ENCODE measurements around the gene TMEM38A.
"Not testable (repeated sequence)": the region's sequence is repeated elsewhere in the genome, so short reads cannot be mapped to it uniquely, and the experiment has no call there.

TMEM38A gene

DNA sequence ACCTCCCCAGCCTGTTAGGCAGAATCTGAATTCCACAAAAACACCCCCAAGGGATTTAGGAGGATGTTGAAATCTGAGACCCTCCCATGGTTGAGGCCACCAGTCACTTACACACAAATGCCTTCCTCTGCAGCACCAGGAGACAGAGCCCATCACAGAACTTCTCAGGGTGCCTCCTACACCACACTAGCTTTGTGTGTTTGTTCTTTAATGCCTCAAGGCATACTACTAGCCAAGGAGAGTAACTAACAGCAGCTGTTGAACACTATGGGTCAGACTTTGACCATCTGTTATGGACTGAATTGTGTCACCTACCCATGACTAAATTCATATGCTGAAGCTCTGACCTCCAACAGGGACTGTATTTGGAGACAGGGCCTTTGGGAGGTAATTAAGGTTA lies 23.4 kb upstream of the TMEM38A start:
- DNase-seq (ENCODE audit: low read depth, low spot score), result no peak

DNA sequence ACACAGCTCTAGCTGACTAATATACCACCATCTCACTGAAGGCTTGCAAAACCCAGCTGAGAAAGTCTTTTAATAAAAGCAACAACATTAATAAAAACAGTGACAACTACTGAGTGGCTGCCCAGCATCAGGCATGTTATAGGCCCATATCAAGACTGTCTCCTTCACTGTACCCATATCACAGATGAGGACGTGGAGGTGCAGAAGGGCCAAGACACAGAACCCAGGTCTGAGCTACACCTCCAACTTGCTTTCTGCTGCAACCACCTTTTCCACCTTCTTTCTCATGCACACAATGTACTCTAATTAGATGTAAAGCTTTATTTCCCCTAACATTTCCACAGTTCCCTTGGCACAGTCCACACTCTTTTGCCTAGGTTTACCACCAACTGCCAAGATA lies 22.3 kb upstream of the TMEM38A start:
- DNase-seq (ENCODE audit: low read depth, low spot score), result no peak

DNA sequence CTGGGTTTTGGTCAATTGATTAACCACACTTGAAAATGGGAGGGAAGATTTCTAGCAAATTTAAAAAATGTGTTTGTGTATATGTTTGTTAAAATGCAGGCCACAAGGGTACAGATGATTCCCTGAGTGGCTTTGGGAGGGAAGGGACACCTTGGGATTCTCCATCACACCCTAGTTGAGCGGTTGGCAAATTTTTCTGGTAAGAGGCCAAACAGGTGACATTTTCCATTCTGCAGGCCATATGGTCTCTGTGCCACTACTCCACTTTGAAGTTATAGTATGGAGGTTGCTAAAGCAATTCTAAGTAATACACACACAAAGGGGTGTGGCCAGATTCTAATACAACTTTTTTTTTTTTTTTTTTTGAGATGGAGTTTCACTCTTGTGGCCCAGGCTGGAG lies 20.0 kb upstream of the TMEM38A start:
- DNase-seq (ENCODE audit: low read depth, low spot score), result no peak

DNA sequence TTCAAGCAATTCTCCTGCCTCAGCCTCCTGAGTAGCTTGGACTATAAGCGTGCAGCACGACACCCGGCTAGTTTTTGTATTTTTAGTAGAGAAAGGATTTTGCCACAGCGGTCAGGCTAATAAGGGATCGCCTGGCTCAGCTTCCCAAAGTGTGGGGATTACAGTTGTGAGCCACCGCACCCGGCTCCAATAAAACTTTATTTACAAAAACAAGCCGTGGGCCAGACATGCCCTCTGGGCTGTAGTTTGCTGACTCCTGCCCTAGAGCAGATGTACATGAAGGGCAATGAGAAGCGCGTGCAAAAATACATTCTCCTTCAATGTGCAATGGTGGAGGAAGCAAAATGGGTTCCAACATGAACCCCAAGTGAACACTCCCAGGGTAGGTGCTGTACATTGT lies 19.2 kb upstream of the TMEM38A start:
- no peak for DNase-seq (ENCODE audit: low read depth, low spot score)

DNA sequence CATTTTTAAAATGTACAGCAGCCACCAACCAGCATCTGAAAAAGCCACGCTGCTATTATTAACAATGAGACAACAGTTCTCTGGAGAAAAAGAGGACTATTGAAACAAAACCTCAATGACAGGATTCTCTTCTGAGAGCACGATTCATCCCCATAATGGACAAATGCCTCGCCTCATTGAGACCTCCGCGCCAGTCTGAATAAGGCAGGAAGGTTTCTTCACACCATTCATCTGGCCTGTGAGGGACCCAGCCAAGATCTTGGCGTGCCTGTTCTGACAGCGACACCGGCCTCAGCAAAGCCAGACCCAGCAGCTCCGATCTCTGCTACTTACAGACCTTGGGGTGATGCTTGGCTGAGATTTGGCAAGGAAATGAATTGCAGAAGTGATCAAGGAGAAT lies 15.8 kb upstream of the TMEM38A start:
- no peak for DNase-seq (ENCODE audit: low read depth, low spot score)

DNA sequence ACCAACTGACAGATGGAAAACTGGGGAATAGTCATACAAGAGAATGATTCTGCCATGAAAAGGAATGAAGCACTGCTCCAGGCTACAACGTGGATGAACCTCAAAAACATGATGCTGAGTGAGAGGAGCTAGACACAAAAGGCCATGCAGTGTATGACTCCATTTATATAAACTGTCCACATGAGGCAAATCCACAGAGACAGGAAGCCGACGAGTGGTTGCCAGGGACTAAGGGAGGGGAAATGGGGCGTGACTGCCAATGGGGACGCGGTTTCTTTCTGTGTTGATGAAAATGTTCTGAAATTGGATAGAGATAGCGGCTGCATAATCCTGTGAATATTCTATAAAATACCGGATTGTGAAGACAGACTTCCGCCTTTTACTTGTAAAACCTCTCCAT lies 11.2 kb upstream of the TMEM38A start:
- DNase-seq (ENCODE audit: low read depth, low spot score), result no peak

DNA sequence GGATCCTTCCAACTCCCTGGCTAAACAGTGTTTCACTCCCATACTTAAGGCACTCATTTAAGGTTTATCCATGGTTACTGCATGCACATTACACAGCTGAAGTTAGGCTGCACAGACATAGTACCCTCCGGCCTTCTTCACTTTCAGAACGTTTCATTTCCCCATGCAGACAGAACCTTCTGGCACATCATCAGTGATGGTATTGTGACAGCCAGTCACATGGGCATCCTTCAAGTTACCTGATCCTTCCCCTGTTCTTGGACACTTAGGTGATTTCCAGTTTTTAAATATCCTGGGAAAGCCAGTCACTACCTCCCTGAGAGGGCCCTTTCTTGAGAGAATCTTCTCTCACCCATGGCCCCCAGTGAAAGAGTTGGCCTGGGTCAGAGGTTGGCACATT lies 10.1 kb upstream of the TMEM38A start:
- DNase-seq (ENCODE audit: low read depth, low spot score), result no peak

DNA sequence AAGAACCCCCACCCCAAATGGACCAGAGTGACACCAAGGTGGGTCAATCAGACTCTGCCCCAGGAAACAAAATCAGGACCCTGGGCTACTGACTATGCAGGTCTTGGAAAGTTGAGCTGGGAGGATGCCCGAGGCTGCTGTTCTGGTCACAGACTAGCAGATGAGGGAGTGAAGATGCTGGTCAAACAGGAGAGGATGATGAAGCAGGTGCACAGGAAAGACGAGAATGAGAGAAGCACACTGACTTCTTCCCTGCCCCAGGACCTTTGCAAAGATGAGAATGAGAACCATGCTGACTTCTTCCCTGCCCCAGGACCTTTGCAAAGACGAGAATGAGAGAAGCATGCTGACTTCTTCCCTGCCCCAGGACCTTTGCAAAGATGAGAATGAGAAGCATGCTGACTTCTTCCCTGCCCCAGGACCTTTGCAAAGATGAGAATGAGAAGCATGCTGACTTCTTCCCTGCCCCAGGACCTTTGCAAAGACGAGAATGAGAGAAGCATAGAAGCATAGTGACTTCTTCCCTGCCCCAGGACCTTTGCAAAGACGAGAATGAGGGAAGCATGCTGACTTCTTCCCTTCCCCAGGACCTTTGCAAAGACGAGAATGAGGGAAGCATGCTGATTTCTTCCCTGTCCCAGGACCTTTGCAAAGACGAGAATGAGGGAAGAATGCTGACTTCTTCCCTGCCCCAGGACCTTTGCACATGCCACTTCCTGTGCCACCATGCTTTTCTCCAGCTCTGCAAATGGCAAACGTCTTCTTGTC lies 9.3 kb upstream of the TMEM38A start:
- DNase-seq (ENCODE audit: low read depth, low spot score), result not testable (repeated sequence)

DNA sequence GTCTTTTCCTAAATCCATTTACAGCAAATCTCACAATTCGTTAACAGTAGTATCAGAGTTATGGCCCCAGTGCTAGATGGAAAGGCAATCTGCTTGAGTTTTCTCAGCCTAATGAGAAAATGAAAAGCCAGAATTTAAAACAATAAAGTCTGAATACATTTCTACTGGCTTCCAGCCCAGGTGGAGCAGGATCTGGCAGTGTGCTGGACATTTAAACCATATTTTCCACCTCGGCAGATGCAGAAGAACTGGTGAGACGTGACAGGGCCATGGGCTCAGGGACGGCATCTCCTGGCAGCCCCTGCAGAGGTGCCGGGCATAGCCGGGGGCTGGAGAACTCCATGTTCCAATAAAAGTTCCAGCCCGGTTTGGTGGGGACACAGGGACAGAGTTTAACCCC lies 8.1 kb upstream of the TMEM38A start:
- no peak for DNase-seq (ENCODE audit: low read depth, low spot score)

DNA sequence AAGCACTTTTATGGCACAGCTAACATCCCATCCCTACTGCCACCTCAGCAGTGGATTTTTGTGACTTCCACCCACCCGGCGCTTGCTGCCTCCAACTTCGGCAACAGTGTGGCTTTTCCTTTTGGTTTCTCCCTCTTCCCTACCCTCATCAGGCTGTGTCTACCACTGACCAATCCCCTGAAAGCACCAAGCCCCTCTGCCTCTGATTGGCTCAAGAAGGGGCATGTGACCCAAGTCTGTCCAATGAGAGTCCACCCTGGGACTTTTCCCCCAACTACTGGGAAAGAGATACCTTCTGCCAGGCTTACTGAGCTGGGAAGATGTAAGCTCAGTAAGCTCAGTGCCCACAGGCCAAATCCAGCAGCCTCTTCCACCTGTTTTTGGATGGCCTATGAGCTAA lies 6.8 kb upstream of the TMEM38A start:
- DNase-seq (ENCODE audit: low read depth, low spot score), result no peak

DNA sequence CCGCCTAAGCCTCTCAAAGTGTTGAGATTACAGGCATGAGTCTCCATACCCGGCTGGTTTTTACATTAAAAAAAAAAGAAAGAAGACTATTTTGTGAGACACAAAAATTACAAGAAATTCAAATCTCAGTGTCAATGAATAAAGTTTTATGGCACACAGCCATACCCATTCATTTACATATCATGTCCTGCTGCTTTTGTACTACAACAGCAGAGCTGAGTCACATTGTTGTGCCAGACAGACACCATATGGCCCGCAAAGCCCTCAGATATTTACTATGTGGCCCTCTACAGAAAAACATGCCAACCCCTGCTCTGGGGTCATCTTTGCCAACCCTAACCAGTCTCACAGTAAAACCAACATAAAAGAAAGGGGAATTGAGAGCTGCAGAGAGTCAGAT lies 6.3 kb upstream of the TMEM38A start:
- DNase-seq (ENCODE audit: low read depth, low spot score), result no peak

DNA sequence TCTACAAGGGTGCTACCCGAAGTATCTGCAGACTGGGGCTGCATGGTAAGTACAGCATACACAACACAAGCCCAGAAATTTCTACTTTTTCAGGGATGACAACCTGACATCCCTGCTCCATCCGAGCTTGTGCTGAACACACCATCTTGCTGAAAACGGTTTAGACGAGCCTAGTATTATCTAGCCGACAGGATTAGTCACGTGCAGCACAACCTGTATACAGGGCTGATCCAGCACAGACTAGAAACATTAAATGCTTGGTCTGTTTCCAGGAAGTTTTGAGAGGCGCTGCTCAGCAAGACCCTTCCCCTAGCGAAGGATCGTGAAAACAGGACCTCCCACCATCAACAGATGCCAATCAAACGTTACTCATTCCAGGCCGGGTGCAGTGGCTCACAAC lies 5.2 kb upstream of the TMEM38A start:
- DNase-seq (ENCODE audit: low read depth, low spot score), result no peak

DNA sequence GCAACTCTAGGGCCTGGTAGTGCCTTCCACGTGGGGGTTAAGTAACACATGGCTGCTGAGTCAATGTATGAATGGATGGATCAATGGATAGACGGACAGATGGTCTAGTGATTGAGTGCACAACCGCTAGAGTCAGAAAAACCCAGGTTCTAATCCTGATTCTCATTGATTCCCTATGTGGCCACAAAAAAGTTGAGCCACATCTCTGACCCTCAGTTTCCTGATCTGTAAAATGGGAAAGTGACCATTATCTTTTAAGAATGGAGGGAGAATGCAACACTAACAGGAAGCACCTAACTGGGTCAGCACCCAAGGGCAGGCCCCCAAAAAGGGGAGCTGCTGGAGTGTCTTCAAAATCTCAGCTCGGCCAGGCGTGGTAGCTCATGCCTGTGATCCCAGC lies 3.6 kb upstream of the TMEM38A start:
- DNase-seq (ENCODE audit: low read depth, low spot score), result no peak

DNA sequence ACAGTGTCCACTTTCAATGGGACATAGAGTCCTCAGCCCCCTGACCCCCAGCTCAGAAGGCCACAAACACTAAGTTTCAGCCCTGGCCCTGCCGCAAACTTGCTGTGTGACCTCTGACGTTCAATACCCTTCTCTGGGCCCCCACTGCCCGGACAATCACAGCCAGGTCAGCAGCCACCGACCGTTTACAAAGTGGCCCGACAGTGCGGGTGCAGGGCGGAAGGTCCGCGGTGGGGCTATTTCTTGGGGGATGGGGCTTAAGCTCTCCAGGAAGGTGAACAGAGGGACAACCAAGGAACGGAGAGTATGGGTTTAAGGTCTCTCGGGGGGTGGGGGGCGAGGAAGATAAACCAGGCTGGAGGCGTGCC lies 1.5 kb upstream of the TMEM38A start:
- DNase-seq (ENCODE audit: low read depth, low spot score), result no peak

DNA sequence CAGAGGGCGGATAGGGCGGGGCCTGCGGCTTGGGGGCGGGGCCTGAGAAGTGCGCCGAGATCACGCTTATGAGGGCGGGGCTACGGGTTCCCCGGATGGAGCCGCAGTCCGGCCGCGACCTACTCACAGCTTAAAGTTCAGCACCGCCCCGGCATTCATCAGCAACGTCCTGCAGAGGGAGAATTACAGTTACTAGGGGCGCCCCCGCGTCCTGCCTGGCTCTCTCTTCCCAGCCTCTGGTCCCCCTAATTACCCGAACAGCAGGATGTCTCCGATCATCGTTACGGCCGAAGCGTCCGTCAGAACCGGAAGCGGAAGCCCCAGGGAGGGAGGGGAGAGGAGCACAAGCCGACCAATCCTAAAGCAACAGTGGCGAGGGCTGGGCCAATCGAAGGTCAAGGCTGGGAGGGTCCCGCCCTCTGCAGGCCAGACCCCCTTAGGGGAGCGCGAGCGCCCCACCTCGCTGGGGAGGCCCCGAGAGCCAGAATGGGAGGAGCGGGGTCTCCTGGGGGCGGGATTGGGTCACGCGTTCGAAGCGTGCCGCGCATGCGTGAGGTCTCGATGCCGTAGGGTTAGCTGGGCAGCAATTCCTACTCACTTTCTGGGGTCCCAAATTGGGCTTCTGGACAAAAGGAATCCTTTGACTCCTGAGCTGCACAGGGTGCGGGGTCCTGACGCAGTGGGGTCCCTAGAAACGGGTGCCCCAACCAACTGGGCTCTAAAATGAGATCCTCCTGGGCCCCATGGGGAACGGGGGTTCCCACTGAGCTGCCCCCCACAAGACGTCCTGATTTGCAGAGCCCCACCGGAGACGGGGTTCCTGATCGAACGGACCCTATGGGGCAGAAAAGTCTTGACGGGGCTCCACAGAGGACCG lies 869 bp upstream of the TMEM38A start, which contains the start of gene SMIM7:
TSS of gene SMIM7 (minus strand) at position 313 of the 877 bp plus-strand sequence. CDS start at position 279, 34 bp downstream.
- peak; percentile 98 for DNase-seq (ENCODE audit: low read depth, low spot score)

DNA sequence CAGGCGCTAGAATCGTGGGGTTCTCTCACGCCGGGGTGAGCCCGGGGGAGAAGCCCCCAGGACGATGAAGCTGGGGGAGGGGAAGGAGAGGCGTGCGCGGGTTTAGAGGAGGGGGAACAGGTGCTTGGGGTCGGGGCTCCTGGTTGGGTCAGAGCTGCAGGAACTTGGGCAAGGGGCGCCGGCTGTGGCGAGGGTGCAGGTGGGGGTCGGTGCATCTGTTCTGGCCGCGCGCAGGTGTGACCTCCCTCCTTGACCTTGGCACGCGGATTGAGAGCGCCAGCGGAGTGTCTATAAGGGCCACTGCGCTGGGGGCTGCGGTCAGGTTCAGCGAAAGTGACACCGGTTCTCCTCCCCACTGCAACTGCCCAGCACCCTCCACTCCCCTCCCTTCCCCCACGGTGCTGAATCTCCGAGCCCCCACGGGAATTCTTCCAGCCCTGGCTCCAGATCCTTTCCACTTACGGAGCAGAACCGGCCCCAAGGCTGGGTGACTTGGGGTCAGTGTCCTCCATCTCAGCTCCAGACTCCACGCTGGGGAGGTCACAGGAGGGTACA lies 618 bp downstream of the TMEM38A start:
- DNase-seq (ENCODE audit: low read depth, low spot score), result no peak

DNA sequence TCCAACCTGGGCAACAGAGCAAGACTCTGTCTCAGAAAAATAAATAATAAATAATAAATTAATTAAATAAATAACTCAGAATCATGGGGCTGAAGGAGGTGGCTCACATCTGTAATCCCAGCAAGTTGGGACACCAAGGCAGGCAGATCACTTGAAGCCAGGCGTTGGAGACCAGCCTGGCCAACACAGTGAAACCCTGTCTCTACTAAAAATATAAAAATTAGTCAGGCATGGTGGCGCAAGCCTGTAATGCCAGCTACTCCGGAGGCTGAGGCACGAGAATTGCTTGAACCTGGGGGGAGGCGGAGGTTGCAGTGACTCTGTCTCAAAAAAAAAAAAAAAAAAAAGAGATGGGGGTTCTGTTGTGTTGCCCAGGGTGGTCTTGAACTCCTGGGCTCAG lies 7.2 kb downstream of the TMEM38A start:
- DNase-seq (ENCODE audit: low read depth, low spot score), result no peak

DNA sequence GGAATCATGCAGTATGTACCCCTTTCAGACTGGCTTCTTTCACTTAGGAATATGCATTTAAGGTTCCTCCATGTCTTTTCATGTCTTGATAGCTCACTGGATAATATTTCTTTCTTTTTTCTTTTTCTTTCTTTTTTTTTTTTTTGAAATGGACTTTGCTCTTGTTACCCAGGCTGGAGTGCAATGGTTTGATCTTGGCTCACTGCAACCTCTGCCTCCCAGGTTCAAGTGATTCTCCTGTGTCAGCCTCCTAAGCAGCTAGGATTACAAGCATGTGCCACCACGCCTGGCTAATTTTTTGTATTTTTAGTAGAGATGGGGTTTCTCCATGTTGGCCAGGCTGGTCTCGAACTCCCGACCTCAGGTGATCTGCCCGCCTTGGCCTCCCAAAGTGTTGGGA lies 7.8 kb downstream of the TMEM38A start:
- not testable (repeated sequence) for DNase-seq (ENCODE audit: low read depth, low spot score)

DNA sequence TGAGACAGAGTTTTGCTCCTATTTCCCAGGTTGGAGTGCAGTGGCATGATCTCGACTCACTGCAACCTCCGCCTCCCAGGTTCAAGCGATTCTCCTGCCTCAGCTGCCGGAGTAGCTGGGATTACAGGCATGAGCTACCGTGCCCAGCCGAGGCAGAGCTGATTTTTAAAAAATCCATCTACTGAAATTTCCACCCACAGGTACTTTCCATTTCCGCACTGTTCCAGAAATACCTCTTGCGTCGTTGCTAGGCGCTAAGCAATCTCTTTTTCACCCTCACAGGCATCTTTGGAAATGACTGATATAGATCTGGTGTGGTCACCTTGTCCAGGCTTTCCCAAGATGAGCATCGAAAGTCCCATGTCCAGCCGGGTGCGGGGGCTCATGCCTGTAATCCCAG lies 9.4 kb downstream of the TMEM38A start:
- no peak for DNase-seq (ENCODE audit: low read depth, low spot score)

DNA sequence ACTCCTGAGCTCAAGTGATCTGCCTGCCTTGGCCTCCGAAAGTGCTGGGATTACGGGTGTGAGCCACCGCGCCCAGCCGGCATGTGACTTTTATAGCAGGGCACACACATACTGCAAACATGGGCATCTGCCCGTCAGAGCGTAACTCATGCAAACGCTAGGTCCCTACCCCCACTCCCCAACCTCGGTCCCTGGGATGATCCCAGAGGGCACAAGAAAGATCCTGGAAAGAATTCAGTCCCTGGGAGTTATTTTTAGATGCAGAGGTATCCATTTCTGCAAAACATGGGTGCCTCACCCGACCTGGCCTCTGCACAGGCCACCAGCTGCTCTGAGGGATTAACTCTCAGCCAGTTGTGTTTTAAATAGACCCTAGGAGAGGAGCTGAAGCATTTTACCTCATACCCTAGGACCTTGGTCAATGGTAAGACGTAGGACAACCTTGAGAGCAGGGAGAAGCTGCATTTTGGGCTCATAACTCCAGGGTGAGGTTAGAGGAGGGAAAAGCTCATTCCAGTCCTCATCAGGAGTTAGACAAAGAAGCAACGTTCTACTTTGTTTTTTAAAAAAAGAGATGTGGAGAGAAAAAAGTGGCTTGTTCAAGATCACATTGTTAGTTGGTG lies 10.8 kb downstream of the TMEM38A start:
- DNase-seq (ENCODE audit: low read depth, low spot score), result no peak

DNA sequence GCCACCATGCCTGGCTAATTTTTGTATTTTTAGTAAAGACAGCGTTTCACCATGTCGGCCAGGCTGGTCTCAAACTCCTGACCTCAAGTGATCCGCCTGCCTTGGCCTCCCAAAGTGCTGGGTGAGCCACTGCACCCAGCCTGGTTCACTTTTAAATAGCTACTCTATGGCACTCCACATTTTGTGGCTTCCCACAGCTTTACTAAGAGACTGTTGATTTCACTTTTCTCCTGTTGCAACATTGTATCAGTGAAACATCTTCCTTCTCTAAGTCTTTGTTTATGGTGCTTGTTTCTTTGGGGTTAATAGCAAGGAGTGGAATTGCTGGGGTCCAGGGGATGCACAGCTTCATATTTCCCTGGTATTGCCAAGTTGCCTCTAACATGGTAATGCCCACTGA lies 12.3 kb downstream of the TMEM38A start:
- no peak for DNase-seq (ENCODE audit: low read depth, low spot score)

DNA sequence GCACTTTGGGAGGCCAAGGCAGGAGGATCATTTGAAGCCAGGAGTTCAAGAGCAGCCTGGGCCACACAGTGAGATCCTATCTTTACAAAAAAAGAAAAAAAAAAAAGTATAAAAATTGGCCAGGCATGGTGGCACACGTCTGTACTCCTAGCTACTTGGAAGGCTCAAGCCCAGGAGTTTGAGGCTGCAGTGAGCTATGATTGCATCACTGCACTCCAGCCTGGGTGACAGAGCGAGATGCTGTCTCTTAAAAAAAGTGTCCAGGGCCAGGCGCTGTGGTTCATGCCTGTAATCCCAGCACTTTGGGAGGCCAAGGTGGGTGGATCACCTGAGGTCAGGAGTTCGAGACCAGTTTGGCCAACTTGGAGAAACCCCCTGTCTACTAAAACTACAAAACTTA lies 12.9 kb downstream of the TMEM38A start:
- not testable (repeated sequence) for DNase-seq (ENCODE audit: low read depth, low spot score)

Measured in smooth muscle cell of the brain vasculature (primary cell).